Peyer's patch (tissue), 4 donors: ENCODE measurements around the gene CSNK1A1.

ENCODE experiments used
- CTCF ChIP-seq, 6 experiments: fragments of 450-650 bp in 4 of 6; fragments of 200-600 bp in 2 of 6; sonication (generic) in 1 of 6; IDR thresholded peaks; one replicate each; pipeline ENCODE4 v1.5.1; 2017 to 2019; ENCODE audit warnings: antibody characterized with exemption in 6 of 6, mild to moderate bottlenecking in 3 of 6, moderate library complexity in 1 of 6
- POLR2A ChIP-seq, 2 donors: fragments of 450-650 bp; IDR thresholded peaks; one replicate each; pipeline ENCODE4 v1.5.1; 2017; ENCODE audit warnings: antibody characterized with exemption in 2 of 2, mild to moderate bottlenecking in 2 of 2, moderate library complexity in 2 of 2

- TF ChIP-seq CTCF (IDR thresholded peaks at IDR 0.05) (no peak), POLR2A (IDR thresholded peaks at IDR 0.05) (no peak)
These were observed 46.6 kb downstream of the CSNK1A1 start for GRCh38 chr5:149504677-149505076.
